CD1c-positive myeloid dendritic cell (primary cell): ENCODE results near the gene PON1.

ENCODE experiments used
- DNase-seq: peaks from one replicate; pipeline ENCODE4 v3.0.0-alpha.2; 2016; ENCODE audit errors: extremely low spot score

The PON1 gene

DNA sequence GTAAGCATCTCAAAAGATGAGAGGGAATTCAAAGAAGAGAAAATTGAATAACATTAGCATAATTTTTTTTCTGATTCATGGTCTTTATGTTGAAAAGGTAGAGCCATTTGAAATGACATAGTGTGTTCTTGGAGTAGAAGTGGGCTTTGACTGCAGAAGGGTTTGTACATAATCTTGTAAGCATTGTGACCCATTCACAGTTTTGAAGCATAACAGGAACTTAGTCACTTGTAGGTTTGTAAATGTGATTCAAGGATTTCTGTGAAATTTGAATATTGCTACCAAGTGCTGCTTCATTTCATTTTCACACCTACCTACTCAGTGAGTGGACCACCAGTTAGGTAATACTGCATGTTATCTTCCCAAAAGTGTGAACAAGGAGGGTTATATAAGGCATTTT is 68.6 kb downstream of the PON1 start:
- no peak for DNase-seq

DNA sequence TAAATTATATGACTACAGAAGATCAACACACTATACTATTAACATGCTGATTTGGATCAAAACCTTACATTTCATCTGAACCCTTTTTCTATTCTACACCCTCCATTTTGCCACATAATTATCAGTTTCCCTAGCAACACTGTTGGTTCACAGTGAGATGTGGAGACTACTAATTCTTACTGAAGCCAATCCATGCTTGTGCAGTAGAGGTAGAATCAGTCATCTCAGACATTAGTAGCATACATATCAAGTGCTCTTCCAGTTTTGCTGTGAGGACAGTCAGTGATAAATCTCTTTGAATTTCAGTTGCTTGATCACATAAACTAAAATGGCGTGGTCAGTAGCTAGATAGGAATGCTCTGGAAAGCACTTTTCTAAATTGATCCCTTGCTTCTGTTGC is 70.3 kb downstream of the PON1 start:
- no peak for DNase-seq

DNA sequence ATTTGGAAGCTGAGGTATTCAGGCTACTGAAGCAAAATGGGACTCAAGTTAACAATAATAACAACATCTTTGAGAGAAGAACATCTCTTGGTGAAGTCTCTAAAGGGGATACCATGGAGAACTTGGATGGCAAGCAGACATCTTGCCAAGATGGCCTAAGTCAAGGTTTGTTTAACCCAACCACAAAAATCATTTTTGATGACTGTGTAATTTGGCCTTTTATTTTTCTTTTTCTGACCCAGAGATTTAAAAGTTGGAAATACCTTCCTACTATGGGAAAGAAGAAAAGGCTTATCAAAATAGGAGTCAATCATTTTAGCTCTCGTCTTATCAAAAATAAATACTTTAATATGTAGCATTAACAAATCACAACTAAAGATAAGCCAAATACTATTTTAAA is 72.4 kb downstream of the PON1 start:
- DNase-seq: no peak

DNA sequence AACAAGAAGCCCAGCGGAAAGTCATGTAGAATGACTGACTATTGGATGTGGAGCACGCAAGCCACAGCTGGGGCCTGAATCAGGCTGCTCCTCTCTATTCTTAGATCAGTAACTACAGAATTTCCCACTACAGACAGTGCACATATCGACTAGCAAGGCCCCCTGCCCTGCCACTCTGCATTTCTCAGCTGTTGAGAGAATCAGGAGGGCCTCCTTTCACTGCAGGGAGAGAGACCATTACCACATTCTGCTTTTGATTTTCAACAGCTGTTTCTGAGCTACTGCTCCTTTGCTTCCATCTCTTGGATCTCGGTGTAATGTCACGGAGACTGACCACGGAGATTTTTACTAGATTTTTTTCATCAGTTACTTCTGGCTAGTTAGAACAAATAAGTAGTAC is 73.8 kb downstream of the PON1 start:
- no peak for DNase-seq
